HepG2 (cell line): Measurements from ENCODE around the gene RAB11FIP5. TPM values are rescaled to one million over a fixed set of nuclear protein-coding genes. Genes with fewer than 3 reads are reported as not detected.
A peak's percentile ranks its signal among the peaks of the same experiment; 100 is the strongest.

Source experiments
- ATAC-seq: fragments of 200-7000 bp; cut with Tn5 transposase; 3 replicates; pipeline ENCODE4 v1.9.1; 2020; ENCODE audit warnings: mild to moderate bottlenecking, moderate library complexity
- BruUV-seq: library from RNA; stranded (reverse); fragments of 400-500 nt; replicated peaks from 2 replicates; lab custom pipeline; 2021; lab: Mats Ljungman, UMichigan
- CTCF ChIA-PET: fragments of 300-600 bp; formaldehyde crosslinking; extraction: SDS; loops from one replicate; lab custom pipeline; 2021; ENCODE audit warnings: low total read pairs, inconsistent platforms, low intra/inter-chr PET ratio; lab: Yijun Ruan, JAX
- POLR2A ChIA-PET: fragments of 350-600 bp; sonication (Branson Sonifier 250); formaldehyde crosslinking; loops from one replicate; lab custom pipeline; 2020; ENCODE audit warnings: antibody characterized with exemption, inconsistent platforms; lab: Yijun Ruan, JAX
- DNase-seq: peaks from one replicate; pipeline ENCODE4 v3.0.0-alpha.2; 2015; ENCODE audit warnings: low spot score
- FAIRE-seq: peaks from 3 replicates; lab custom pipeline; 2011; peaks lifted over from hg19 to GRCh38; lab: Jason Lieb, UNC
- H2AFZ ChIP-seq: one replicate; pipeline ENCODE4 v1.6.1; 2011; ENCODE audit warnings: low read length, inconsistent platforms
- H3K27ac ChIP-seq: fragments of 300-600 bp; 3 replicates; pipeline ENCODE4 v1.8.0; 2011; ENCODE audit warnings: mixed run types, mild to moderate bottlenecking, mixed read lengths, low read length, inconsistent platforms; ENCODE audit not compliant: insufficient read depth; ENCODE audit errors: extremely low read length
- H3K27me3 ChIP-seq, 2 experiments: fragments of 200-600 bp in 1 of 2; 2 replicates in 1 of 2; 3 replicates in 1 of 2; pipeline versions ENCODE4 v1.6.0 to v1.8.0; 2011; ENCODE audit warnings: low read length in 2 of 2, mild to moderate bottlenecking in 2 of 2, moderate library complexity in 2 of 2, inconsistent platforms in 1 of 2; ENCODE audit not compliant: insufficient read depth in 2 of 2, control insufficient read depth in 1 of 2
- H3K36me3 ChIP-seq, 2 experiments: fragments of 200-600 bp in 1 of 2; replicated peaks in 1 of 2; 2 replicates in 1 of 2; 3 replicates in 1 of 2; pipeline versions ENCODE4 v1.5.1 to v1.8.0; 2011; ENCODE audit warnings: low read length in 2 of 2, inconsistent platforms in 1 of 2; ENCODE audit not compliant: insufficient read depth in 2 of 2, control insufficient read depth in 1 of 2
- H3K4me1 ChIP-seq: 2 replicates; pipeline ENCODE4 v1.5.1; 2012; ENCODE audit warnings: low read length, inconsistent platforms; ENCODE audit not compliant: insufficient read depth
- H3K4me2 ChIP-seq: 2 replicates; pipeline ENCODE4 v1.6.0; 2011; ENCODE audit warnings: low read depth, low read length, inconsistent platforms
- H3K4me3 ChIP-seq, 3 experiments: fragments of 200-600 bp in 1 of 3; sonication (generic), shearing (Covaris generic) in 1 of 3; replicated peaks in 1 of 3; 2 replicates each; pipeline ENCODE4 v1.5.1; 2011 to 2016; ENCODE audit warnings: low read length in 3 of 3, inconsistent platforms in 2 of 3, low read depth in 2 of 3, mild to moderate bottlenecking in 2 of 3, control low read depth in 1 of 3, mixed read lengths in 1 of 3; ENCODE audit not compliant: insufficient read depth in 1 of 3
- H3K79me2 ChIP-seq: one replicate; pipeline ENCODE4 v1.6.1; 2011; ENCODE audit warnings: low read length, inconsistent platforms; ENCODE audit not compliant: insufficient read depth
- H3K9ac ChIP-seq: 2 replicates; pipeline ENCODE4 v1.6.0; 2011; ENCODE audit warnings: mild to moderate bottlenecking, low read depth, low read length, inconsistent platforms; ENCODE audit not compliant: insufficient read depth
- H3K9me3 ChIP-seq: 2 replicates; pipeline ENCODE4 v1.5.1; 2012; ENCODE audit warnings: mild to moderate bottlenecking, low read length
- H4K20me1 ChIP-seq: 2 replicates; pipeline ENCODE4 v1.6.0; 2011; ENCODE audit warnings: inconsistent platforms, mild to moderate bottlenecking, low read length, moderate library complexity; ENCODE audit not compliant: insufficient read depth
- E2F1 ChIP-seq: sonication (generic); formaldehyde crosslinking; IDR thresholded peaks from 2 replicates; pipeline ENCODE4 v1.5.0; 2020; ENCODE audit warnings: missing genetic modification reagents
- FOSL2 ChIP-seq: sonication (generic); formaldehyde crosslinking; IDR thresholded peaks from 2 replicates; pipeline ENCODE4 v1.4.0; 2020; ENCODE audit warnings: missing genetic modification reagents
- HIC2 ChIP-seq: sonication (generic); formaldehyde crosslinking; IDR thresholded peaks from 2 replicates; pipeline ENCODE4 v1.9.0; 2022; ENCODE audit warnings: low read depth, missing genetic modification reagents
- LCORL ChIP-seq, 2 experiments: fragments of 450-650 bp in 1 of 2; sonication (generic) in 1 of 2; formaldehyde crosslinking in 1 of 2; IDR thresholded peaks; 2 replicates each; pipeline versions ENCODE4 v1.5.0 to v1.6.1; 2017 to 2020; ENCODE audit warnings: antibody characterized with exemption in 1 of 2, missing genetic modification reagents in 1 of 2
- MXD4 ChIP-seq: IDR thresholded peaks from 2 replicates; pipeline ENCODE4 v1.6.1; 2016; ENCODE audit warnings: mild to moderate bottlenecking, missing biosample characterization, missing genetic modification reagents
- STAT6 ChIP-seq: sonication (generic); formaldehyde crosslinking; IDR thresholded peaks from 2 replicates; pipeline ENCODE4 v1.4.0; 2020; ENCODE audit warnings: missing genetic modification reagents, mild to moderate bottlenecking, borderline replicate concordance
- ZBTB46 ChIP-seq: sonication (generic); formaldehyde crosslinking; IDR thresholded peaks from 2 replicates; pipeline ENCODE4 v1.4.0; 2020; ENCODE audit warnings: mild to moderate bottlenecking, missing genetic modification reagents, borderline replicate concordance
- ZHX1 ChIP-seq: sonication (generic); formaldehyde crosslinking; IDR thresholded peaks from 2 replicates; pipeline ENCODE4 v1.8.1; 2022; ENCODE audit warnings: low read depth, mild to moderate bottlenecking, missing genetic modification reagents
- ZNF530 ChIP-seq: sonication (generic); formaldehyde crosslinking; IDR thresholded peaks from 2 replicates; pipeline ENCODE4 v1.5.0; 2020; ENCODE audit warnings: low read depth, mild to moderate bottlenecking, missing genetic modification reagents
- ZNF563 ChIP-seq: sonication (generic); formaldehyde crosslinking; IDR thresholded peaks from 2 replicates; pipeline ENCODE4 v1.8.0; 2022; ENCODE audit warnings: mild to moderate bottlenecking, moderate library complexity, missing genetic modification reagents
- ZNF564 ChIP-seq: sonication (generic); formaldehyde crosslinking; IDR thresholded peaks from 2 replicates; pipeline ENCODE4 v1.8.1; 2023; ENCODE audit warnings: mild to moderate bottlenecking, missing genetic modification reagents
- WGBS: methylation state at CpG from one replicate; pipeline ENCODE4 v1.1.6; 2017; ENCODE audit warnings: low lambda C conversion rate; 5-methylcytosine and 5-hydroxymethylcytosine counted together
- in situ Hi-C: cut with HindIII; loops from 2 replicates; pipeline ENCODE4 v1.10.0; 2017; ENCODE audit warnings: low pct_unique_long_range_greater_than_20kb; ENCODE audit not compliant: extremely low pct_ligation_motif_present
- intact Hi-C: fragments of 100-400 bp; cut with micrococcal nuclease; formaldehyde crosslinking; loops from one replicate; pipeline ENCODE4 v1.10.0; 2022; ENCODE audit not compliant: unreplicated experiment
- polyA plus RNA-seq, 8 experiments: library from polyadenylated mRNA; depleted of rRNA in 3 of 8; stranded (reverse) in 7 of 8; unstranded in 1 of 8; fragments of >200 nt; fragmentation: Illumina TruSeq in 4 of 8; extraction: Trizol in 4 of 8; gene quantifications; 2 replicates each; pipeline versions ENCODE4 v1.2.1 to v1.2.3, GENCODE V29; 2011 to 2016; ENCODE audit warnings: low read depth in 4 of 8, missing spikeins in 1 of 8, mixed read lengths in 1 of 8; ENCODE audit not compliant: insufficient read depth in 1 of 8
- total RNA-seq, 5 experiments: library from RNA; depleted of rRNA; stranded (reverse); fragments of >200 nt; fragmentation: Illumina TruSeq; extraction: Trizol; gene quantifications; 2 replicates each; pipeline ENCODE4 v1.2.3, GENCODE V29; 2016; ENCODE audit warnings: low read depth in 1 of 5

The RAB11FIP5 gene
- total and polyA plus RNA-seq, 2 of the 13 experiments (the other 11 are each of a cell fraction or from before 2014, with no cell fraction given) = 9.4 to 22.9 TPM

GRCh38 chr2:73033766-73034381 lies 78.9 kb downstream of the RAB11FIP5 start:
- ChIA-PET CTCF (no interaction called here), POLR2A (interaction anchor here (1.5 to 6.3 kb wide), 4 partner anchors 8 to 37 kb away, joined by 3 to 133 read pairs (median 5); partner anchors contain the start of gene SFXN5)
- Histone ChIP-seq H3K9ac (peak overlapping the region; percentile 6; the same call in 1 of the 2 replicates), H4K20me1 (no peaks in the 10 kb centered on the region), H3K79me2 (peaks cover 5% of the 10 kb centered on the region), H3K36me3 (peaks cover 1 to 11% of the 10 kb centered on the region in 2 experiments; a peak in 3 of 5 replicates), H3K27me3 (no peaks in the 10 kb centered on the region), H3K4me1 (peaks cover 72% of the 10 kb centered on the region), H3K4me2 (no peak overlapping the region), H3K27ac (peak overlapping the region; percentile 97), H3K4me3 (no peak overlapping the region), H2AFZ (no peak overlapping the region), H3K9me3 (no peaks in the 10 kb centered on the region)
- BruUV-seq = no TSS peak
- DNase-seq (peak; percentile 61), ATAC-seq (peak; percentile 17), FAIRE-seq (peak; percentile 57)
- in situ Hi-C loops = no loop called here
- intact Hi-C loops = loop anchor here (2.0 kb wide), 1 partner anchor 41 kb away; no protein-coding TSS in a partner anchor
- WGBS = 67% methylated on average over 5 of the region's 5 CpGs
- TF ChIP-seq LCORL (IDR thresholded peaks at IDR 0.05) (no peak), LCORL (CRISPR knock-in tag; IDR thresholded peaks at IDR 0.05) (peak; percentile 48; the same call in 1 of the 2 replicates), FOSL2 (CRISPR knock-in tag) (peak; percentile 72), E2F1 (CRISPR knock-in tag) (no peak), ZHX1 (no peak), ZBTB46 (CRISPR knock-in tag) (no peak), ZNF530 (no peak), STAT6 (no peak), ZNF563 (CRISPR knock-in tag) (no peak), HIC2 (CRISPR knock-in tag) (0 out of 2 replicates have a peak, but pooled peaks have one; percentile 35), MXD4 (no peak), ZNF564 (no peak)
